Measurements from ENCODE around the gene PLCXD3.

GRCh38 chr5:41370482-41370881 lies 139.9 kb downstream of the PLCXD3 start:
- TF ChIP-seq CTCF (IDR thresholded peaks at IDR 0.05), result no peak
- TF ChIP-seq EP300 (IDR thresholded peaks at IDR 0.05), result no peak
- no peak for TF ChIP-seq POLR2A (IDR thresholded peaks at IDR 0.05)
- TF ChIP-seq POLR2AphosphoS5 (IDR thresholded peaks at IDR 0.05), result no peak

All from upper lobe of left lung (tissue), 4 donors.